GM10847 (cell line): ENCODE results near the gene MYOZ3.

Experiments used
- POLR2A ChIP-seq: IDR thresholded peaks from 2 replicates; pipeline ENCODE4 v1.6.1; 2011; ENCODE audit not compliant: insufficient read length; ENCODE audit errors: extremely low read depth

MYOZ3 gene

GRCh38 chr5:150661086-150661485, at the start of gene MYOZ3:
TSS of gene MYOZ3 (plus strand) at chr5:150661251. CDS start at chr5:150662942, 1,691 bp downstream.
- TF ChIP-seq POLR2A = no peak

DNA sequence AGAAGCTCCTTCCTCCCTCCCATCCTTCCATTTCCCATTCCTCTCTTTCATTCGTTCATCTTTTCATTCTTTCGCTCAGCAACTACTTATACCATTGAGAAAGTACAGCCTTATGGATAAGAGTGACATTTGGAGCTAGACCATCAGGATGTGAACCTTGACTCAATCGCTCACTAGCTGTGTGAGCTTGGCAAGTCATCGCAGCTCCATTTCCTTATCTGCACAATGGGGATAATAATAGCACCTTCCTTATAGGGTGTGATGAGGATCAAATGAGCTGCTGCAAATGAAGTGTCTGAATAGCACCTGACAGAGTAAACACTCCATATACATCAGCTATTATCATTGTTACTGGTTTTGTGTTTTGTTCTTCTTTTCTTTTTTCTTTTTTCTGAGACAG, 48.6 kb upstream of the MYOZ3 start:
- no peak for TF ChIP-seq POLR2A

GRCh38 chr5:150612905-150613670, 48.0 kb upstream of the MYOZ3 start:
- no peak for TF ChIP-seq POLR2A

DNA sequence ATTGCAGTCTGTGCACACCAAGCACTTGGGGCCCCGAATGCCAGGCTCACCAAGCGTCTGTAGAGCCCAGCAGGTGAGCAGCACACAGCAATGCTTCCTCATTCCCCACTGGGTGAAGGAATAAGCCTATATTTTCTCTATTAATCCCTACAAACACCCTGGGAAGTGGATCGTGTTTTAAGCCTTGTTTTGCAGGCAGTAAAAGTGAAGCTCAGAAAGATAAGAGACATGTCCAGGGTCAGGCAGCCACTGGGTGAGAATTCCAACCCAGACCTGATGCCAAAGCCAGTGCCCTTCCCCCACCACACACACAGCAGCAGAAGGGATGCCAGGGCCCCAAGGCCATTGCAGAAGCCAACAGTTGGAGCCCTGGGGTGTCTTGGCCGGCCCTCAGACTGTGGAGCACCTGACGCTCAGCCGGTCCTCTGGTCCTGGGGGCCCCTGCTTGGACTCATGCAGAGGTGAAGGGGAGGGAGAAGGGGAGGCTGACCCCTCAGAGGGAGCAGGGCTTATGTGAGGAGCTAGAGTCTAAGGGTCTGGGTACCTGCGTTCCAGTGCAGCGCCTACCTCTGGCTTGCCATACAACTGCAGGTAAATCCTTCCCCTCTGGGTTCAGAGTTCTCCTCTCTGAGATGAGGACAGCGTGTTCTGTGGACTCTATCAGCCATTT, 46.9 kb upstream of the MYOZ3 start:
- no peak for TF ChIP-seq POLR2A

GRCh38 chr5:150614661-150615060, 46.4 kb upstream of the MYOZ3 start:
- no peak for TF ChIP-seq POLR2A

DNA sequence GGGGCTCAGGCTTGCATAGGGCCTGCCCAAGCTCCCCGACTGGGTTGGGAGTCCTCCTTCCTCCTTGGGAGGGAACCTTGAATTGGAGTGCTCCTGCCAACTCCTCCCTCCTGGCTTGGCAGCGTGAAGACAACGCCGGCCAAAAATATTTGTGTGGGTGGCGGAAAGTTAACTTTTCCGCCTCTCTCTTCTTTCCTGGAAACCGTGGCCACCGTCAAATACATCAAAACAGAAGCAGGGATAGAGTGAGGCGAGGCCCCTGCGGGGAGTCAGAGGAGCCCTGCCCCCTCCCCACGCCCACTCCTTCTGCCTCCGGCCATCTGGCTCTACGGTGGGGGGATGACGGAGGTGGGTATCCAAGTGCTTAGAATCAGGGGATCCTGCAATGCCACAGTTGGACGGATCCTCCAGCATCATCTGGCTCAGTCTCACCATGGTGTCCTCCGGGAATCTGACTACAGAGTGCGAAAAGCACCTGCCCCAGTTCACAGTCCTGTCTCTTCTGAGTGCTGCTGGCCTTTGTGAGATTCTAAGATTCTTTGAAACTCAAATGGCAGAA, 45.8 kb upstream of the MYOZ3 start:
- TF ChIP-seq POLR2A = no peak

- no peak for TF ChIP-seq POLR2A
These were observed 45.0 kb upstream of the MYOZ3 start for GRCh38 chr5:150616024-150616470.

GRCh38 chr5:150616506-150616905, 44.5 kb upstream of the MYOZ3 start:
- no peak for TF ChIP-seq POLR2A

DNA sequence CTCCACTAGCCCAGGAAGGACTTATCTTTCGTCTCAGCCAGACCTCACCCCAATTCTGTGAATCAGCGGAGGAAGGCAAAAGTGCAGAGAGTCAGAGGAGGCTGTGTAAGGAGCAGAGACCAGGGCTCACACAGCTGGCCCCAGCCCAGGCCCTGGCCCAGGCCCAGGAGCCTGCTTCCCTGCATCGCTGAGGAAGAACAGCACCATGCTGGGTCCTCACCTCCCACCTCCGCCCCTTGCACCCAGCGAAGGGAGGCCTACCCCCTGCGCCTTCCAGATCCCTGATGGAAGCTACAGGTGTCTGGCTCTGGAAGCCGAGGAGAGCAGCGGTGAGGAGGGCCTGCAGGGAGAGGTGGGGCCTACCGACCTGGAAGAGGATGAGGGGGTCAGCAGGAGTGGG, 42.9 kb upstream of the MYOZ3 start:
- no peak for TF ChIP-seq POLR2A

GRCh38 chr5:150618588-150619281, 42.3 kb upstream of the MYOZ3 start:
- no peak for TF ChIP-seq POLR2A

- no peak for TF ChIP-seq POLR2A
These were observed 41.5 kb upstream of the MYOZ3 start for GRCh38 chr5:150619359-150620230.

- TF ChIP-seq POLR2A = no peak
These were observed 39.8 kb upstream of the MYOZ3 start for GRCh38 chr5:150621301-150621700.

- TF ChIP-seq POLR2A = no peak
These were observed 38.9 kb upstream of the MYOZ3 start for GRCh38 chr5:150622157-150622556.

DNA sequence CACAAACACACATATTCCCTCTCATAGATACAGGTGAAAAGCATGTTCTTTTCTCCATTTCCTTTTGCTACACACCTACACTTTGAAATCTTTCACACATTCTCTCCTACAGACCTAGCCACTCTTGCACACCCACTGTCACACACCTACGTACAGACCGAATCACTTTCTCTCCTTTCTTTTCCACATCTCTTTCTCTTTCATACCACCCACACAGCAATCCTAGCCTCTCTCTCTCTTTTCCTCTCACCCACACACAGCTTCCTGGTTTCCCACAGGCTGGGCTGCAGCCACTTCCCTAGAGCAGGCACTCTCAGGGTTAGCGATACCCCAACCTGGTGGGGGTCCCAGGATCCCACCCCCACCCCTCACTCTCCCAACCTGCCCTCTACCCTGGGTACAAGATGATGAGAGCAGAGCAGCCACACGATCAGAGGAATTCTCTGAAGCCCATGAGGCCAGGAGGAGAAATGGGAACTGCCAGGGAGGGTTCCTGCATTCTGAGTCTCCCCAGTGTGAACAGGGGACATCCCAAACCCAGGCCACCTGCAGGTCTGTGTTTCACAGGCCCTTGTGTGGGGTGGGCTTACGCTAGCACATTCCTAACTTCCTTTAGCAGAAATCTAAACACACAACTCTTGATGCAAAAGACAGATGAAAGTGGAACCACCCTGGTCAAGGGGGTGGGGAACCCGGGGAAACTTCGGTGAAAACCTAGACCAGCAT, 37.7 kb upstream of the MYOZ3 start:
- no peak for TF ChIP-seq POLR2A

GRCh38 chr5:150623878-150624216, 37.2 kb upstream of the MYOZ3 start:
- no peak for TF ChIP-seq POLR2A
